GM23338 (cell line): ENCODE data around the gene PAK1. TPM values are rescaled to one million over a fixed set of nuclear protein-coding genes. Genes with fewer than 3 reads are reported as not detected.

Source experiments
- ATAC-seq: fragments of 200-7000 bp; cut with Tn5 transposase; 3 replicates; pipeline ENCODE4 v1.9.1; 2020
- DNase-seq: peaks from one replicate; pipeline ENCODE4 v3.0.0-alpha.2; 2015; ENCODE audit warnings: low spot score
- H2AFZ ChIP-seq: fragments of 200-600 bp; sonication (generic); 2 replicates; pipeline ENCODE4 v1.8.0; 2016; ENCODE audit warnings: antibody characterized with exemption, mild to moderate bottlenecking, moderate library complexity
- H3F3A ChIP-seq: fragments of 200-600 bp; sonication (generic); replicated peaks from 2 replicates; pipeline ENCODE4 v1.8.0; 2017; ENCODE audit warnings: antibody characterized with exemption, mixed run types, low read depth
- H3K27ac ChIP-seq: fragments of 200-600 bp; sonication (generic); 2 replicates; pipeline ENCODE4 v1.6.1; 2016; ENCODE audit warnings: low read depth
- H3K27me3 ChIP-seq: fragments of 200-600 bp; sonication (generic); 2 replicates; pipeline ENCODE4 v1.8.0; 2016; ENCODE audit warnings: mild to moderate bottlenecking, mixed run types, moderate library complexity; ENCODE audit not compliant: insufficient read depth
- H3K36me3 ChIP-seq: fragments of 200-600 bp; sonication (generic); 2 replicates; pipeline ENCODE4 v1.8.0; 2016; ENCODE audit warnings: mild to moderate bottlenecking; ENCODE audit not compliant: insufficient read depth
- H3K4me1 ChIP-seq: fragments of 200-600 bp; sonication (generic); 2 replicates; pipeline ENCODE4 v1.8.0; 2016; ENCODE audit warnings: mild to moderate bottlenecking, moderate library complexity; ENCODE audit not compliant: insufficient read depth
- H3K4me2 ChIP-seq: fragments of 200-600 bp; sonication (generic); 2 replicates; pipeline ENCODE4 v1.7.1; 2017; ENCODE audit warnings: mixed run types
- H3K4me3 ChIP-seq: fragments of 200-600 bp; sonication (generic); 2 replicates; pipeline ENCODE4 v1.6.1; 2016; ENCODE audit warnings: mixed run types
- H3K79me2 ChIP-seq: fragments of 200-600 bp; sonication (generic); replicated peaks from 2 replicates; pipeline ENCODE4 v1.8.0; 2017; ENCODE audit warnings: mild to moderate bottlenecking; ENCODE audit not compliant: insufficient read depth
- H3K9me2 ChIP-seq: fragments of 200-600 bp; sonication (generic); 2 replicates; pipeline ENCODE4 v1.8.0; 2017; ENCODE audit not compliant: insufficient read depth
- H4K20me1 ChIP-seq: fragments of 200-600 bp; sonication (generic); replicated peaks from 2 replicates; pipeline ENCODE4 v1.8.0; 2017; ENCODE audit warnings: mild to moderate bottlenecking; ENCODE audit not compliant: insufficient read depth
- H3K27ac Mint-ChIP-seq: 2 replicates; pipeline ENCODE4 v1.8.0; 2020; ENCODE audit warnings: inconsistent platforms, mild to moderate bottlenecking, moderate library complexity, mixed read lengths
- H3K27me3 Mint-ChIP-seq: 3 replicates; pipeline ENCODE4 v1.8.0; 2022; ENCODE audit warnings: low read depth, mild to moderate bottlenecking, moderate library complexity, mixed read lengths, inconsistent platforms; ENCODE audit not compliant: insufficient read depth, poor library complexity
- H3K36me3 Mint-ChIP-seq: 3 replicates; pipeline ENCODE4 v1.8.0; 2021; ENCODE audit warnings: low read depth, mild to moderate bottlenecking, inconsistent platforms, moderate library complexity, mixed read lengths
- H3K4me1 Mint-ChIP-seq: 3 replicates; pipeline ENCODE4 v1.8.0; 2020; ENCODE audit warnings: mild to moderate bottlenecking, inconsistent platforms, mixed read lengths
- H3K4me3 Mint-ChIP-seq: 3 replicates; pipeline ENCODE4 v1.8.0; 2021; ENCODE audit warnings: moderate library complexity, mild to moderate bottlenecking, inconsistent platforms, mixed read lengths
- H3K9me3 Mint-ChIP-seq: 3 replicates; pipeline ENCODE4 v1.8.0; 2020; ENCODE audit warnings: moderate library complexity, mild to moderate bottlenecking, inconsistent platforms, mixed read lengths
- CREB1 ChIP-seq: fragments of 250-450 bp; sonication (Bioruptor Pico); IDR thresholded peaks from 2 replicates; pipeline ENCODE4 v1.5.0; 2020; ENCODE audit warnings: low read depth, mild to moderate bottlenecking, moderate library complexity
- EZH2 ChIP-seq: fragments of 200-600 bp; sonication (generic); IDR thresholded peaks from one replicate; pipeline ENCODE4 v1.8.0; 2017; ENCODE audit warnings: antibody characterized with exemption, mild to moderate bottlenecking, low read depth; ENCODE audit not compliant: unreplicated experiment
- EZH2phosphoT487 ChIP-seq: fragments of 200-600 bp; sonication (generic); IDR thresholded peaks from one replicate; pipeline ENCODE4 v1.8.1; 2018; ENCODE audit warnings: antibody characterized with exemption; ENCODE audit not compliant: unreplicated experiment
- JUNB ChIP-seq: IDR thresholded peaks from one replicate; pipeline ENCODE4 v1.6.1; 2016; ENCODE audit warnings: antibody characterized with exemption; ENCODE audit not compliant: unreplicated experiment
- NANOG ChIP-seq: IDR thresholded peaks from 2 replicates; pipeline ENCODE4 v1.6.1; 2016; ENCODE audit warnings: antibody characterized with exemption, borderline replicate concordance
- POLR2AphosphoS5 ChIP-seq: IDR thresholded peaks from 2 replicates; pipeline ENCODE4 v1.6.1; 2016; ENCODE audit warnings: antibody characterized with exemption, low read depth
- STAT1 ChIP-seq: IDR thresholded peaks from one replicate; pipeline ENCODE4 v1.6.1; 2016; ENCODE audit warnings: antibody characterized with exemption; ENCODE audit not compliant: unreplicated experiment
- ZNF114 ChIP-seq: fragments of 250-450 bp; sonication (Bioruptor Pico); IDR thresholded peaks from 2 replicates; pipeline ENCODE4 v1.5.0; 2020; ENCODE audit warnings: mild to moderate bottlenecking, moderate library complexity
- ZNF331 ChIP-seq: fragments of 250-450 bp; sonication (Bioruptor Pico); IDR thresholded peaks from 2 replicates; pipeline ENCODE4 v1.5.0; 2020; ENCODE audit warnings: low read depth, mild to moderate bottlenecking, moderate library complexity
- polyA plus RNA-seq: library from polyadenylated mRNA; unstranded; fragments of >200 nt; fragmentation: Nextera tagmentation; extraction: Ambion mirVana; gene quantifications from 2 replicates; pipeline ENCODE4 v1.2.1, GENCODE V29; 2016
- total RNA-seq: library from RNA; depleted of rRNA; stranded (reverse); fragments of >200 nt; shearing (Covaris generic); gene quantifications from 2 replicates; pipeline ENCODE4 v1.2.3, GENCODE V29; 2014
- TF ChIP-seq, protein P1 (sequence below): IDR thresholded peaks from one replicate; pipeline ENCODE4 v1.6.1; 2018; ENCODE audit warnings: antibody characterized with exemption; ENCODE audit not compliant: unreplicated experiment
- TF ChIP-seq, protein P2 (sequence below): IDR thresholded peaks from 2 replicates; pipeline ENCODE4 v1.6.1; 2016; ENCODE audit warnings: antibody characterized with exemption
- TF ChIP-seq, protein P3 (sequence below), 2 experiments: fragments of 200-600 bp in 1 of 2; sonication (generic) in 1 of 2; conservative IDR thresholded peaks; 2 replicates each; pipeline versions ENCODE4 v1.5.1 to v1.6.1; 2016 to 2017; ENCODE audit warnings: antibody characterized with exemption in 2 of 2, low read depth in 2 of 2, mild to moderate bottlenecking in 2 of 2, moderate library complexity in 1 of 2
- TF ChIP-seq, protein P4 (sequence below): fragments of 250-450 bp; sonication (Bioruptor Pico); IDR thresholded peaks from 2 replicates; pipeline ENCODE4 v1.5.0; 2020; ENCODE audit warnings: mild to moderate bottlenecking, moderate library complexity

PAK1 gene
- total and polyA plus RNA-seq, 2 experiments from 2014 or later, result 102 to 175 TPM

DNA sequence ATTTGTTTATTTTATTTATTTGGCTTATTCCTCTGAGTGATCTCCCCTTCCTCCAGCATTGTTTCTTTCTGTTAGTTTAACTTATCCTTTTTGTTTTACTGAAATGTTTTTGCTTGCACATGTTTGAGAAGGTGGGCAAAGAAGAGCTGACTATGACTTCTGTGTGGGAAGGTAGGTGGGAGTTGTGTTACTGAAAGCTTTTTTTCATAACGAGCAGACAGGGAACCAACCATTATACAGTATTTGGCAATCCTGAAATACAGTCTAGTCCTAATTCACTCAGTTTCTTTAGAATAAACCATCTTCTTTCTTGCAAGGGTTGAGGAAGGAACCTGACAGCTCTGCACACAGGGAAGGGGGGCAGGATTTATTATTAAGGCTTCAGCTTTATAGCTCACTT is 37.0 kb upstream of the PAK1 start (continued):
- no peak for TF ChIP-seq ZNF114 (CRISPR knock-in tag)
- no peak for TF ChIP-seq POLR2AphosphoS5
- TF ChIP-seq STAT1, result no peak
- no peak for TF ChIP-seq EZH2

DNA sequence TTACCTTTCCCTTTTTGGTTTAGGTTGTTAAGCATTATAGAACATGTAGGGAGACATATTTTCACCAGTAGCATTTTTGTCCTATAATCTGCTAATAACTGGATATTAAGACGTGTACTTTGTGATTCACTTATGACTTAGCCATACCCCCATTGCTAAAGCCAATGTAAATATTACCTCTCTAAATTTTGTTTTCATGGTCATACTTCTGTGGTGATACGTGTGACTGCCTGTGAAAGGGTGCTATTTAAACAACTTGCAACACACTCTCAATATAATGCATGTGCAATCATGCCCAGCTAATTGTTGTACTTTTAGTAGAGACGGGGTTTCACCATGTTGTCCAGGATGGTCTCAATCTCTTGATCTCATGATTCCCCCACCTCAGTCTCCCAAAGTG is 36.2 kb upstream of the PAK1 start:
- Histone ChIP-seq H3K27me3 (no peaks in the 10 kb centered on the region), H3K79me2 (no peaks in the 10 kb centered on the region), H3K9me2 (no peaks in the 10 kb centered on the region), H3K4me1 (peaks cover 17% of the 10 kb centered on the region), H4K20me1 (no peaks in the 10 kb centered on the region), H3K4me2 (no peak overlapping the region), H3K27ac (no peak overlapping the region), H3K36me3 (no peaks in the 10 kb centered on the region), H2AFZ (no peak overlapping the region), H3F3A (no peaks in the 10 kb centered on the region; the same call in 1 of the 2 replicates), H3K4me3 (no peak overlapping the region)
- TF ChIP-seq NANOG (no peak), CREB1 (CRISPR knock-in tag) (no peak), EZH2 (no peak), EZH2phosphoT487 (no peak), ZNF114 (CRISPR knock-in tag) (no peak), JUNB (no peak), ZNF331 (CRISPR knock-in tag) (no peak), POLR2AphosphoS5 (no peak), STAT1 (no peak)
- TF ChIP-seq, protein P1, sequence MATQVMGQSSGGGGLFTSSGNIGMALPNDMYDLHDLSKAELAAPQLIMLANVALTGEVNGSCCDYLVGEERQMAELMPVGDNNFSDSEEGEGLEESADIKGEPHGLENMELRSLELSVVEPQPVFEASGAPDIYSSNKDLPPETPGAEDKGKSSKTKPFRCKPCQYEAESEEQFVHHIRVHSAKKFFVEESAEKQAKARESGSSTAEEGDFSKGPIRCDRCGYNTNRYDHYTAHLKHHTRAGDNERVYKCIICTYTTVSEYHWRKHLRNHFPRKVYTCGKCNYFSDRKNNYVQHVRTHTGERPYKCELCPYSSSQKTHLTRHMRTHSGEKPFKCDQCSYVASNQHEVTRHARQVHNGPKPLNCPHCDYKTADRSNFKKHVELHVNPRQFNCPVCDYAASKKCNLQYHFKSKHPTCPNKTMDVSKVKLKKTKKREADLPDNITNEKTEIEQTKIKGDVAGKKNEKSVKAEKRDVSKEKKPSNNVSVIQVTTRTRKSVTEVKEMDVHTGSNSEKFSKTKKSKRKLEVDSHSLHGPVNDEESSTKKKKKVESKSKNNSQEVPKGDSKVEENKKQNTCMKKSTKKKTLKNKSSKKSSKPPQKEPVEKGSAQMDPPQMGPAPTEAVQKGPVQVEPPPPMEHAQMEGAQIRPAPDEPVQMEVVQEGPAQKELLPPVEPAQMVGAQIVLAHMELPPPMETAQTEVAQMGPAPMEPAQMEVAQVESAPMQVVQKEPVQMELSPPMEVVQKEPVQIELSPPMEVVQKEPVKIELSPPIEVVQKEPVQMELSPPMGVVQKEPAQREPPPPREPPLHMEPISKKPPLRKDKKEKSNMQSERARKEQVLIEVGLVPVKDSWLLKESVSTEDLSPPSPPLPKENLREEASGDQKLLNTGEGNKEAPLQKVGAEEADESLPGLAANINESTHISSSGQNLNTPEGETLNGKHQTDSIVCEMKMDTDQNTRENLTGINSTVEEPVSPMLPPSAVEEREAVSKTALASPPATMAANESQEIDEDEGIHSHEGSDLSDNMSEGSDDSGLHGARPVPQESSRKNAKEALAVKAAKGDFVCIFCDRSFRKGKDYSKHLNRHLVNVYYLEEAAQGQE, result no peak
- TF ChIP-seq, protein P2, sequence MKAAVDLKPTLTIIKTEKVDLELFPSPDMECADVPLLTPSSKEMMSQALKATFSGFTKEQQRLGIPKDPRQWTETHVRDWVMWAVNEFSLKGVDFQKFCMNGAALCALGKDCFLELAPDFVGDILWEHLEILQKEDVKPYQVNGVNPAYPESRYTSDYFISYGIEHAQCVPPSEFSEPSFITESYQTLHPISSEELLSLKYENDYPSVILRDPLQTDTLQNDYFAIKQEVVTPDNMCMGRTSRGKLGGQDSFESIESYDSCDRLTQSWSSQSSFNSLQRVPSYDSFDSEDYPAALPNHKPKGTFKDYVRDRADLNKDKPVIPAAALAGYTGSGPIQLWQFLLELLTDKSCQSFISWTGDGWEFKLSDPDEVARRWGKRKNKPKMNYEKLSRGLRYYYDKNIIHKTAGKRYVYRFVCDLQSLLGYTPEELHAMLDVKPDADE, result no peak
- TF ChIP-seq, protein P3, sequence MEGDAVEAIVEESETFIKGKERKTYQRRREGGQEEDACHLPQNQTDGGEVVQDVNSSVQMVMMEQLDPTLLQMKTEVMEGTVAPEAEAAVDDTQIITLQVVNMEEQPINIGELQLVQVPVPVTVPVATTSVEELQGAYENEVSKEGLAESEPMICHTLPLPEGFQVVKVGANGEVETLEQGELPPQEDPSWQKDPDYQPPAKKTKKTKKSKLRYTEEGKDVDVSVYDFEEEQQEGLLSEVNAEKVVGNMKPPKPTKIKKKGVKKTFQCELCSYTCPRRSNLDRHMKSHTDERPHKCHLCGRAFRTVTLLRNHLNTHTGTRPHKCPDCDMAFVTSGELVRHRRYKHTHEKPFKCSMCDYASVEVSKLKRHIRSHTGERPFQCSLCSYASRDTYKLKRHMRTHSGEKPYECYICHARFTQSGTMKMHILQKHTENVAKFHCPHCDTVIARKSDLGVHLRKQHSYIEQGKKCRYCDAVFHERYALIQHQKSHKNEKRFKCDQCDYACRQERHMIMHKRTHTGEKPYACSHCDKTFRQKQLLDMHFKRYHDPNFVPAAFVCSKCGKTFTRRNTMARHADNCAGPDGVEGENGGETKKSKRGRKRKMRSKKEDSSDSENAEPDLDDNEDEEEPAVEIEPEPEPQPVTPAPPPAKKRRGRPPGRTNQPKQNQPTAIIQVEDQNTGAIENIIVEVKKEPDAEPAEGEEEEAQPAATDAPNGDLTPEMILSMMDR (conservative IDR thresholded peaks at IDR 0.05; ENCODE audit: low read depth in 2 of 2), result no peak
- TF ChIP-seq, protein P4, sequence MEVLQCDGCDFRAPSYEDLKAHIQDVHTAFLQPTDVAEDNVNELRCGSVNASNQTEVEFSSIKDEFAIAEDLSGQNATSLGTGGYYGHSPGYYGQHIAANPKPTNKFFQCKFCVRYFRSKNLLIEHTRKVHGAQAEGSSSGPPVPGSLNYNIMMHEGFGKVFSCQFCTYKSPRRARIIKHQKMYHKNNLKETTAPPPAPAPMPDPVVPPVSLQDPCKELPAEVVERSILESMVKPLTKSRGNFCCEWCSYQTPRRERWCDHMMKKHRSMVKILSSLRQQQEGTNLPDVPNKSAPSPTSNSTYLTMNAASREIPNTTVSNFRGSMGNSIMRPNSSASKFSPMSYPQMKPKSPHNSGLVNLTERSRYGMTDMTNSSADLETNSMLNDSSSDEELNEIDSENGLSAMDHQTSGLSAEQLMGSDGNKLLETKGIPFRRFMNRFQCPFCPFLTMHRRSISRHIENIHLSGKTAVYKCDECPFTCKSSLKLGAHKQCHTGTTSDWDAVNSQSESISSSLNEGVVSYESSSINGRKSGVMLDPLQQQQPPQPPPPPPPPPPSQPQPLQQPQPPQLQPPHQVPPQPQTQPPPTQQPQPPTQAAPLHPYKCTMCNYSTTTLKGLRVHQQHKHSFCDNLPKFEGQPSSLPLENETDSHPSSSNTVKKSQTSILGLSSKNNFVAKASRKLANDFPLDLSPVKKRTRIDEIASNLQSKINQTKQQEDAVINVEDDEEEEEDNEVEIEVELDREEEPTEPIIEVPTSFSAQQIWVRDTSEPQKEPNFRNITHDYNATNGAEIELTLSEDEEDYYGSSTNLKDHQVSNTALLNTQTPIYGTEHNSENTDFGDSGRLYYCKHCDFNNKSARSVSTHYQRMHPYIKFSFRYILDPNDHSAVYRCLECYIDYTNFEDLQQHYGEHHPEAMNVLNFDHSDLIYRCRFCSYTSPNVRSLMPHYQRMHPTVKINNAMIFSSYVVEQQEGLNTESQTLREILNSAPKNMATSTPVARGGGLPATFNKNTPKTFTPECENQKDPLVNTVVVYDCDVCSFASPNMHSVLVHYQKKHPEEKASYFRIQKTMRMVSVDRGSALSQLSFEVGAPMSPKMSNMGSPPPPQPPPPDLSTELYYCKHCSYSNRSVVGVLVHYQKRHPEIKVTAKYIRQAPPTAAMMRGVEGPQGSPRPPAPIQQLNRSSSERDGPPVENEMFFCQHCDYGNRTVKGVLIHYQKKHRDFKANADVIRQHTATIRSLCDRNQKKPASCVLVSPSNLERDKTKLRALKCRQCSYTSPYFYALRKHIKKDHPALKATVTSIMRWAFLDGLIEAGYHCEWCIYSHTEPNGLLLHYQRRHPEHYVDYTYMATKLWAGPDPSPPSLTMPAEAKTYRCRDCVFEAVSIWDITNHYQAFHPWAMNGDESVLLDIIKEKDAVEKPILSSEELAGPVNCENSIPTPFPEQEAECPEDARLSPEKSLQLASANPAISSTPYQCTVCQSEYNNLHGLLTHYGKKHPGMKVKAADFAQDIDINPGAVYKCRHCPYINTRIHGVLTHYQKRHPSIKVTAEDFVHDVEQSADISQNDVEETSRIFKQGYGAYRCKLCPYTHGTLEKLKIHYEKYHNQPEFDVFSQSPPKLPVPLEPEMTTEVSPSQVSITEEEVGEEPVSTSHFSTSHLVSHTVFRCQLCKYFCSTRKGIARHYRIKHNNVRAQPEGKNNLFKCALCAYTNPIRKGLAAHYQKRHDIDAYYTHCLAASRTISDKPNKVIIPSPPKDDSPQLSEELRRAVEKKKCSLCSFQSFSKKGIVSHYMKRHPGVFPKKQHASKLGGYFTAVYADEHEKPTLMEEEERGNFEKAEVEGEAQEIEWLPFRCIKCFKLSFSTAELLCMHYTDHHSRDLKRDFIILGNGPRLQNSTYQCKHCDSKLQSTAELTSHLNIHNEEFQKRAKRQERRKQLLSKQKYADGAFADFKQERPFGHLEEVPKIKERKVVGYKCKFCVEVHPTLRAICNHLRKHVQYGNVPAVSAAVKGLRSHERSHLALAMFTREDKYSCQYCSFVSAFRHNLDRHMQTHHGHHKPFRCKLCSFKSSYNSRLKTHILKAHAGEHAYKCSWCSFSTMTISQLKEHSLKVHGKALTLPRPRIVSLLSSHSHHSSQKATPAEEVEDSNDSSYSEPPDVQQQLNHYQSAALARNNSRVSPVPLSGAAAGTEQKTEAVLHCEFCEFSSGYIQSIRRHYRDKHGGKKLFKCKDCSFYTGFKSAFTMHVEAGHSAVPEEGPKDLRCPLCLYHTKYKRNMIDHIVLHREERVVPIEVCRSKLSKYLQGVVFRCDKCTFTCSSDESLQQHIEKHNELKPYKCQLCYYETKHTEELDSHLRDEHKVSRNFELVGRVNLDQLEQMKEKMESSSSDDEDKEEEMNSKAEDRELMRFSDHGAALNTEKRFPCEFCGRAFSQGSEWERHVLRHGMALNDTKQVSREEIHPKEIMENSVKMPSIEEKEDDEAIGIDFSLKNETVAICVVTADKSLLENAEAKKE, result no peak
- H3K4me1 Mint-ChIP-seq, result peaks cover 12% of the 10 kb centered on the region
- no peak overlapping the region for H3K27ac Mint-ChIP-seq
- no peak for DNase-seq
- H3K4me3 Mint-ChIP-seq, result no peak overlapping the region
- no peaks in the 10 kb centered on the region for H3K27me3 Mint-ChIP-seq
- H3K36me3 Mint-ChIP-seq, result no peaks in the 10 kb centered on the region
- ATAC-seq, result no peak
- no peaks in the 10 kb centered on the region for H3K9me3 Mint-ChIP-seq
